Stimulated activated CD8-positive, alpha-beta memory T cell treated with anti-CD3 and anti-CD28 coated beads, Interleukin-15, amount 100 ng/mL, for 48 hours (primary cell): Measurements from ENCODE around the gene SLCO1A2.

ENCODE experiments used
- DNase-seq, 2 donors: peaks; one replicate each; pipeline ENCODE4 v3.0.0-alpha.2; 2020; ENCODE audit warnings: low read depth in 2 of 2

The SLCO1A2 gene

DNA sequence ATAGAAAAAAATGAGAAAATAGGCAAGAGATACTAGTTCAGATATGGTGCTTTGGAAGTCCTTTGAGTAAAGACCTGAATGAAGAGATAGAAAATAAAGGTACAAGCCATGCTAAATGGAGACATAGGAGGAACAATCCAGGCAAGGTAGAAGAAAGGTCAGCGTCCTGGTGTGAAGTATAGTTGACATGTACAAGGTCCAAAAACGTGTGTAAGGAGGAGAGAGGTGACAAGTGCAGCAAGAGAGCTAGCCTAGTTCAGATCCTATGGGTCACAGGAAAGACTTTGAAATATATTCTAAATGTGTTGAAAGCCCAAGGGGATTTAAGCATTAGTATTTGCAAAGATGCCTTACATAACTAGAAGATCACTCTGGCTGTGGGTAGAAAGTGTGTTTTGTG lies 115.5 kb downstream of the SLCO1A2 start:
- no peak for DNase-seq
